IMR-90 (cell line): ENCODE data around the gene CDK18. TPM values are rescaled to one million over a fixed set of nuclear protein-coding genes. Genes with fewer than 3 reads are reported as not detected.

Experiments used
- ATAC-seq: fragments of 200-7000 bp; cut with Tn5 transposase; 2 replicates; pipeline ENCODE4 v1.9.1; 2020; ENCODE audit warnings: low read depth, mild to moderate bottlenecking, moderate library complexity
- BruUV-seq: library from RNA; stranded (reverse); fragments of 400-500 nt; replicated peaks from 2 replicates; lab custom pipeline; 2021; lab: Mats Ljungman, UMichigan
- CTCF ChIA-PET: fragments of 300-600 bp; formaldehyde crosslinking; extraction: SDS; loops from one replicate; lab custom pipeline; 2021; ENCODE audit warnings: antibody characterized with exemption; lab: Yijun Ruan, JAX
- POLR2A ChIA-PET: fragments of 300-600 bp; sonication (Branson Sonifier 250); formaldehyde crosslinking; loops from one replicate; lab custom pipeline; 2022; ENCODE audit warnings: antibody characterized with exemption; ENCODE audit not compliant: unreplicated experiment; lab: Charles Lee
- DNase-seq: peaks from one replicate; pipeline ENCODE4 v3.0.0; 2013
- H2AFZ ChIP-seq: replicated peaks from 2 replicates; pipeline ENCODE3; 2013; ENCODE audit warnings: low read length, mild to moderate bottlenecking; ENCODE audit not compliant: poor library complexity
- H2AK5ac ChIP-seq: 2 replicates; pipeline ENCODE4 v1.6.1; 2013; ENCODE audit warnings: low read depth, low read length, inconsistent platforms
- H2AK9ac ChIP-seq: replicated peaks from 2 replicates; pipeline ENCODE3; 2013; ENCODE audit warnings: mild to moderate bottlenecking, low read depth, low read length, moderate library complexity; ENCODE audit not compliant: poor library complexity
- H2BK120ac ChIP-seq: 2 replicates; pipeline ENCODE4 v1.6.1; 2013; ENCODE audit warnings: low read depth, low read length, inconsistent platforms
- H2BK15ac ChIP-seq: 3 replicates; pipeline ENCODE4 v1.6.1; 2013; ENCODE audit warnings: low read depth, low read length, inconsistent platforms
- H2BK20ac ChIP-seq: 2 replicates; pipeline ENCODE4 v1.6.1; 2013; ENCODE audit warnings: low read depth, mild to moderate bottlenecking, inconsistent platforms, low read length, moderate library complexity
- H2BK5ac ChIP-seq: 2 replicates; pipeline ENCODE4 v1.6.1; 2013; ENCODE audit warnings: mild to moderate bottlenecking, low read depth, low read length, inconsistent platforms; ENCODE audit not compliant: poor library complexity, severe bottlenecking
- H3K14ac ChIP-seq: replicated peaks from 2 replicates; pipeline ENCODE4 v1.6.1; 2013; ENCODE audit warnings: low read depth, low read length, inconsistent platforms
- H3K18ac ChIP-seq: 2 replicates; pipeline ENCODE4 v1.6.1; 2013; ENCODE audit warnings: low read depth, low read length, control low read depth
- H3K23ac ChIP-seq: 2 replicates; pipeline ENCODE4 v1.6.1; 2013; ENCODE audit warnings: low read depth, low read length, inconsistent platforms
- H3K27ac ChIP-seq: 2 replicates; pipeline ENCODE4 v1.5.1; 2013; ENCODE audit warnings: mild to moderate bottlenecking, control low read depth, low read length; ENCODE audit not compliant: insufficient read depth
- H3K27me3 ChIP-seq: 2 replicates; pipeline ENCODE4 v1.6.1; 2013; ENCODE audit warnings: low read length; ENCODE audit not compliant: control insufficient read depth, insufficient read depth
- H3K36me3 ChIP-seq: 2 replicates; pipeline ENCODE4 v1.6.1; 2013; ENCODE audit warnings: low read length, mixed read lengths; ENCODE audit not compliant: control insufficient read depth, insufficient read depth
- H3K4ac ChIP-seq: 2 replicates; pipeline ENCODE4 v1.6.1; 2013; ENCODE audit warnings: low read depth, low read length, inconsistent platforms
- H3K4me1 ChIP-seq: 2 replicates; pipeline ENCODE4 v1.6.1; 2013; ENCODE audit warnings: low read length, mixed read lengths; ENCODE audit not compliant: control insufficient read depth, insufficient read depth
- H3K4me2 ChIP-seq: 2 replicates; pipeline ENCODE4 v1.6.1; 2013; ENCODE audit warnings: low read depth, mild to moderate bottlenecking, control low read depth, low read length, moderate library complexity
- H3K4me3 ChIP-seq: 2 replicates; pipeline ENCODE4 v1.5.1; 2013; ENCODE audit warnings: low read depth, mild to moderate bottlenecking, control low read depth, low read length, moderate library complexity; ENCODE audit not compliant: insufficient read depth
- H3K56ac ChIP-seq: 2 replicates; pipeline ENCODE4 v1.6.1; 2013; ENCODE audit warnings: low read length, inconsistent platforms; ENCODE audit not compliant: insufficient read depth; ENCODE audit errors: extremely low read depth
- H3K79me1 ChIP-seq, 2 experiments: 2 replicates each; pipeline ENCODE4 v1.6.1; 2013; ENCODE audit warnings: low read length in 2 of 2, inconsistent platforms in 1 of 2, low read depth in 1 of 2
- H3K9ac ChIP-seq: 2 replicates; pipeline ENCODE4 v1.6.1; 2013; ENCODE audit warnings: low read depth, low read length, control low read depth
- H3K9me1 ChIP-seq: 2 replicates; pipeline ENCODE4 v1.6.1; 2013; ENCODE audit warnings: low read length, inconsistent platforms; ENCODE audit not compliant: insufficient read depth
- H3K9me3 ChIP-seq: 2 replicates; pipeline ENCODE4 v1.6.1; 2013; ENCODE audit warnings: low read length; ENCODE audit not compliant: control insufficient read depth, insufficient read depth
- H4K20me1 ChIP-seq: 2 replicates; pipeline ENCODE4 v1.6.1; 2013; ENCODE audit warnings: low read length, inconsistent platforms; ENCODE audit not compliant: insufficient read depth
- H4K5ac ChIP-seq: 2 replicates; pipeline ENCODE4 v1.6.1; 2013; ENCODE audit warnings: mild to moderate bottlenecking, low read depth, low read length, control low read depth
- H4K8ac ChIP-seq, 2 experiments: 2 replicates each; pipeline ENCODE4 v1.6.1; 2013; ENCODE audit warnings: low read depth in 2 of 2, low read length in 2 of 2, control low read depth in 1 of 2, inconsistent platforms in 1 of 2
- H4K91ac ChIP-seq: 2 replicates; pipeline ENCODE4 v1.6.1; 2013; ENCODE audit warnings: low read depth, low read length, inconsistent platforms; ENCODE audit not compliant: insufficient read depth
- BHLHE40 ChIP-seq: fragments of 150-350 bp; IDR thresholded peaks from 2 replicates; pipeline ENCODE4 v1.6.1; 2016; ENCODE audit warnings: mild to moderate bottlenecking, low read depth, low read length
- CEBPB ChIP-seq: IDR thresholded peaks from 2 replicates; pipeline ENCODE4 v1.6.1; 2012; ENCODE audit warnings: low read depth, low read length, improper control_type of control experiment
- CHD1 ChIP-seq: IDR thresholded peaks from 2 replicates; pipeline ENCODE4 v1.6.1; 2012; ENCODE audit warnings: low read depth, low read length, improper control_type of control experiment
- MAFK ChIP-seq: IDR thresholded peaks from 2 replicates; pipeline ENCODE4 v1.6.1; 2012; ENCODE audit warnings: low read depth, low read length, improper control_type of control experiment
- MXI1 ChIP-seq: IDR thresholded peaks from 2 replicates; pipeline ENCODE4 v1.6.1; 2012; ENCODE audit warnings: low read depth, mild to moderate bottlenecking, low read length, moderate library complexity, borderline replicate concordance
- NFE2L2 ChIP-seq: fragments of 150-350 bp; IDR thresholded peaks from 2 replicates; pipeline ENCODE4 v1.6.1; 2016; ENCODE audit warnings: low read depth, mild to moderate bottlenecking, low read length
- POLR2A ChIP-seq: IDR thresholded peaks from 2 replicates; pipeline ENCODE4 v1.6.1; 2012; ENCODE audit warnings: mild to moderate bottlenecking, low read depth, low read length
- RAD21 ChIP-seq: IDR thresholded peaks from 2 replicates; pipeline ENCODE4 v1.6.1; 2012; ENCODE audit warnings: low read length, improper control_type of control experiment
- RCOR1 ChIP-seq: IDR thresholded peaks from 2 replicates; pipeline ENCODE4 v1.6.1; 2012; ENCODE audit warnings: mild to moderate bottlenecking, low read length, improper control_type of control experiment; ENCODE audit not compliant: insufficient replicate concordance
- SMC3 ChIP-seq: fragments of 150-350 bp; IDR thresholded peaks from 2 replicates; pipeline ENCODE4 v1.6.1; 2016; ENCODE audit warnings: low read depth, mild to moderate bottlenecking, antibody characterized with exemption, low read length, moderate library complexity
- WGBS, 2 experiments: methylation state at CpG; one replicate each; pipeline versions ENCODE4 v1.1.5 to v1.1.7; 2013; ENCODE audit warnings: missing lambda C conversion rate in 2 of 2; ENCODE audit not compliant: insufficient read length in 1 of 2; ENCODE audit errors: extremely low coverage in 2 of 2; 5-methylcytosine and 5-hydroxymethylcytosine counted together
- dilution Hi-C: fragments of 300-500 bp; cut with HindIII; formaldehyde crosslinking; loops from one replicate; pipeline ENCODE4 v1.14.3; 2018; ENCODE audit warnings: low sequenced_read_pairs; ENCODE audit not compliant: unreplicated experiment
- in situ Hi-C: fragments of 300-500 bp; cut with MboI; formaldehyde crosslinking; loops from 3 replicates; pipeline ENCODE4 v1.14.3; 2019; ENCODE audit warnings: low sequenced_read_pairs, inconsistent platforms, mixed read lengths
- intact Hi-C: fragments of 100-400 bp; cut with micrococcal nuclease; formaldehyde crosslinking; loops from 2 replicates; pipeline ENCODE4 v1.10.0; 2022
- polyA plus RNA-seq, 3 experiments: library from polyadenylated mRNA; depleted of rRNA; stranded (reverse); fragments of >200 nt; gene quantifications; 2 replicates each; pipeline ENCODE4 v1.2.3, GENCODE V29; 2012; ENCODE audit warnings: low replicate concordance in 1 of 3
- total RNA-seq: library from RNA; depleted of rRNA; stranded (reverse); fragments of >200 nt; gene quantifications from 2 replicates; pipeline ENCODE4 v1.2.3, GENCODE V29; 2012
- TF ChIP-seq, protein P1 (sequence below): fragments of 150-350 bp; IDR thresholded peaks from 2 replicates; pipeline ENCODE4 v1.6.1; 2016; ENCODE audit warnings: low read depth, mild to moderate bottlenecking, low read length, moderate library complexity, borderline replicate concordance

Gene CDK18
- total and polyA plus RNA-seq, 2 of the 4 experiments (the other 2 are of a cell fraction): 0.18 to 0.48 TPM

DNA sequence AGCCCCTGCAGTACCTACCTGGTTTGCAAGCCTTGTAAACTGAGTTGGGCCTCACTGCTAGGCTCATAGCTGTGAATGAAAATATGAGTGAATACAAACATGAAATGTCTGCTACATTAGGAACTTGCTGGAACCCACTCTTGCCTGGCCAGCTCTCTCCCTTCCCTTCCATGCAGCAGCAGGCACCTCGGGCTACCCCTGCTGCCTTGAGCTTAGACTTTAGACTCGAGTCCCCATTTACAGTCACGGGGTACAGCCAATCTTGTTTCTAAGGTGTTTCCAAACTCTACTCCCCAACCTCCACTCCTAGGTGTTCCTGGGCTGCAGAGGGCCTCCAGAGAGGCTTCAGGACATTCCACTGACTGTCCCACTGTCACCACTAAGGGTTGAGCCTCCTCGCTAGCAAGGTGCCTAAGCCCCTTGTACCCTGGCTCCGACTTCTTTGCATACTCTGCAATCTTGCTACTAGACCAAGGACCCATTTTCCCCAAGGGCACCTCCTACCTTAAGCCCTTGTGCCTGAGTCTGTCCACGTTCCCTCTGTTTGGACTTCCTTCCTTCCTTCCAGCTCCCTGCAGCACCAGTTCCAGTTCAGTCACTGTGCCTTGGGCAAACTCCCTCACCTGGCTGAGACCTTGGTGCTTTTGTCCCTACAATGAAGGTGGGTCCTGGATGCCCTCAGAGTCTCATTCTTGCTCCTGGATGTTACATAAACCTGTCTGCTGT, 36.9 kb downstream of the CDK18 start:
- H2AFZ ChIP-seq: peak overlapping the region; percentile 11
- no peaks in the 10 kb centered on the region for H3K9me1 ChIP-seq
- WGBS, 2 experiments: 71% methylated on average over 2 of the region's 6 CpGs; no CpG with 5 or more reads in 1 of the 2 experiments
- in situ Hi-C loops (no loop called here), dilution Hi-C loops (no loop called here), intact Hi-C loops (no loop called here)
- CTCF ChIA-PET: no interaction called here
- no peak overlapping the region for H3K23ac ChIP-seq
- no peaks in the 10 kb centered on the region for H3K9me3 ChIP-seq
- no peak overlapping the region for H2AK5ac ChIP-seq
- no TSS peak for BruUV-seq
- H3K36me3 ChIP-seq: no peaks in the 10 kb centered on the region
- no peak overlapping the region for H4K91ac ChIP-seq
- no peak overlapping the region for H3K14ac ChIP-seq
- H2BK5ac ChIP-seq: no peak overlapping the region
- H3K27me3 ChIP-seq: peaks cover 18% of the 10 kb centered on the region; the same call in 1 of the 2 replicates
- POLR2A ChIA-PET: no interaction called here
- no peaks in the 10 kb centered on the region for H4K20me1 ChIP-seq
- no peak overlapping the region for H3K4me3 ChIP-seq
- no peak overlapping the region for H3K27ac ChIP-seq
- no peak for TF ChIP-seq MXI1
- TF ChIP-seq BHLHE40: no peak
- TF ChIP-seq RCOR1: no peak
- no peak for TF ChIP-seq CHD1
- no peak for TF ChIP-seq MAFK
- no peak for TF ChIP-seq SMC3
- no peak for TF ChIP-seq NFE2L2
- TF ChIP-seq, protein P1, sequence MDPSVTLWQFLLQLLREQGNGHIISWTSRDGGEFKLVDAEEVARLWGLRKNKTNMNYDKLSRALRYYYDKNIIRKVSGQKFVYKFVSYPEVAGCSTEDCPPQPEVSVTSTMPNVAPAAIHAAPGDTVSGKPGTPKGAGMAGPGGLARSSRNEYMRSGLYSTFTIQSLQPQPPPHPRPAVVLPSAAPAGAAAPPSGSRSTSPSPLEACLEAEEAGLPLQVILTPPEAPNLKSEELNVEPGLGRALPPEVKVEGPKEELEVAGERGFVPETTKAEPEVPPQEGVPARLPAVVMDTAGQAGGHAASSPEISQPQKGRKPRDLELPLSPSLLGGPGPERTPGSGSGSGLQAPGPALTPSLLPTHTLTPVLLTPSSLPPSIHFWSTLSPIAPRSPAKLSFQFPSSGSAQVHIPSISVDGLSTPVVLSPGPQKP: no peak
- TF ChIP-seq RAD21: no peak
- TF ChIP-seq CEBPB: no peak
- TF ChIP-seq POLR2A: no peak
- 0 out of 2 replicates have a peak, but pooled peaks cover 2% of the 10 kb centered on the region for H3K4me1 ChIP-seq
- H3K4me2 ChIP-seq: no peak overlapping the region
- ATAC-seq (no peak), DNase-seq (no peak)
- no peak overlapping the region for H2BK20ac ChIP-seq
- no peak overlapping the region for H3K9ac ChIP-seq
- H2AK9ac ChIP-seq: no peak overlapping the region
- H3K56ac ChIP-seq: no peak overlapping the region
- no peak overlapping the region for H4K8ac ChIP-seq
- no peak overlapping the region for H2BK15ac ChIP-seq
- H3K79me1 ChIP-seq: no peaks in the 10 kb centered on the region
- H4K5ac ChIP-seq: no peak overlapping the region
- no peak overlapping the region for H3K4ac ChIP-seq
- H2BK120ac ChIP-seq: no peak overlapping the region
- H3K18ac ChIP-seq: no peak overlapping the region
